Measurements from ENCODE around the gene LPAR3. TPM values are rescaled to one million over a fixed set of nuclear protein-coding genes. Genes with fewer than 3 reads are reported as not detected.
"Not testable (repeated sequence)": the region's sequence is repeated elsewhere in the genome, so short reads cannot be mapped to it uniquely, and the experiment has no call there.

LPAR3 gene
- total and polyA plus RNA-seq, 9 donors = 0.05 to 0.50 (median 0.20) TPM

DNA sequence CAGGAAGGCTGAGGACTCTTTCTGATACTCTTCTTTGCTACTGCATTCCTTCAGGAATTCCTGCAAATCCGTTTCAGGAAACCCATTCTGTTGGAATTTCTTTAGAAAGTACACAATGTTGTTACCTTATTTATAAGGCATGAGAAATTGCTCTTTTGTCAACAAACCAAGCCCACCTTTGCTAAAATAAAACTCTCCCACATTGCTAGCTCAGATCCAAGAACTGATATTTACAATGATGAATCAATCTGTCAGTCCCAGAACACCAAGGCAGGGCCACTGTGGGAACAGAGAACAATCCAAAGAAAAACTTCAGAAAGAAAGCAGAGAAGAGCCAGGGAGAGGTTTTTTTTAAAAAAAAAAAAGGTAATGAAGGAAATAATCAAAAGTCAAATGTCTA, 36.6 kb upstream of the LPAR3 start:
- Histone ChIP-seq H3K4me3 (ENCODE audit: low read length) (no peak overlapping the region), H3K36me3 (ENCODE audit: control insufficient read depth, insufficient read depth, low read length) (no peaks in the 10 kb centered on the region), H3K27me3 (ENCODE audit: control insufficient read depth, insufficient read depth, low read length) (no peaks in the 10 kb centered on the region), H3K9me3 (replicated peaks; ENCODE audit: control insufficient read depth, low read depth, low read length) (no peaks in the 10 kb centered on the region), H3K27ac (ENCODE audit: low read length) (no peak overlapping the region), H3K4me1 (ENCODE audit: control insufficient read depth, insufficient read depth, low read length) (no peaks in the 10 kb centered on the region)
- no peak for DNase-seq
- WGBS (ENCODE audit: insufficient coverage) = no CpG with 5 or more reads among the region's 1 CpG

DNA sequence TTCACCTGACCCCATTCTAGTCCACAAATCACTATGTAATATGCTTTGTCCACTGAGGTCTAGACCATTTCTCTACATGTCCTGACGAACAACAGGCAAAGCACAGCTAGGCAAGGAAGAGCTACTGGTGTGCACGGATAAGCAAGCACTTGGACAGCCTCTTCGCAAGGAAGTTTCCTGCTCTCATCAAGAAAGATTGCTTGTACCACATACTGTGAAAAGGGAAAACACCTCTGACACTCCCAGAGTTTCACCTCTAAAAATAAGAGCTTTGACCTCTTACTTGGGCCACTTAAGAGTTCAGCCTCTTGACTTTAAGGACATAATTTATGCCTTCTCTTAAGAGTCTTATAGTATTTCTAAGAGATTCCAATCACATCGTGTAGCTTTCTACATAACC, 36.0 kb upstream of the LPAR3 start:
- no peaks in the 10 kb centered on the region for H3K9me3 ChIP-seq (replicated peaks; ENCODE audit: control insufficient read depth, low read depth, low read length)
- H3K4me3 ChIP-seq (ENCODE audit: low read length) = no peak overlapping the region
- WGBS (ENCODE audit: insufficient coverage) = 31% methylated on average over 2 of the region's 4 CpGs
- H3K4me1 ChIP-seq (ENCODE audit: control insufficient read depth, insufficient read depth, low read length) = no peaks in the 10 kb centered on the region
- no peak for DNase-seq
- H3K27me3 ChIP-seq (ENCODE audit: control insufficient read depth, insufficient read depth, low read length) = no peaks in the 10 kb centered on the region
- H3K36me3 ChIP-seq (ENCODE audit: control insufficient read depth, insufficient read depth, low read length) = no peaks in the 10 kb centered on the region
- H3K27ac ChIP-seq (ENCODE audit: low read length) = no peak overlapping the region

DNA sequence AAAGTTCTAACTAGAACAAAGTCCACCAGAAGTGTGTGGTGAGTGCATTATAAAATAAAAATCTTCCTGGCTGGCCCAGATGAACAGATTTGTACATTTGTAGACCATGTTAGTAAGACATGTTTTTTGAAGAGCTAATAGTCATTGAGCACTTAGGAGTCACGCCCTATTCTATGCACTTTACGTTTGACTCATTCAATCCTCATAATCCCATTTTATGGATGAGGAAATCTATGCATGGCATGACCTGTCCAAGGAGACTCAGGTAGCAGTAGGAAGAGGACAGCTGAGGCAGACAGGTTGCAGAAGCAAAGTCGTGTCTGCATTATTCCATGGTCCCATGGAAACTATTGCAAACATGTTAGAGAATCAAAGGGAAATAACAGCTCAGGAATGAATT, 30.3 kb upstream of the LPAR3 start:
- H3K9me3 ChIP-seq (replicated peaks; ENCODE audit: control insufficient read depth, low read depth, low read length) = no peaks in the 10 kb centered on the region
- H3K27me3 ChIP-seq (ENCODE audit: control insufficient read depth, insufficient read depth, low read length) = no peaks in the 10 kb centered on the region
- no peaks in the 10 kb centered on the region for H3K36me3 ChIP-seq (ENCODE audit: control insufficient read depth, insufficient read depth, low read length)
- H3K4me1 ChIP-seq (ENCODE audit: control insufficient read depth, insufficient read depth, low read length) = no peaks in the 10 kb centered on the region
- no peak overlapping the region for H3K27ac ChIP-seq (ENCODE audit: low read length)
- H3K4me3 ChIP-seq (ENCODE audit: low read length) = no peak overlapping the region
- DNase-seq = no peak
- 67% methylated on average over 1 of the region's 3 CpGs for WGBS (ENCODE audit: insufficient coverage)

DNA sequence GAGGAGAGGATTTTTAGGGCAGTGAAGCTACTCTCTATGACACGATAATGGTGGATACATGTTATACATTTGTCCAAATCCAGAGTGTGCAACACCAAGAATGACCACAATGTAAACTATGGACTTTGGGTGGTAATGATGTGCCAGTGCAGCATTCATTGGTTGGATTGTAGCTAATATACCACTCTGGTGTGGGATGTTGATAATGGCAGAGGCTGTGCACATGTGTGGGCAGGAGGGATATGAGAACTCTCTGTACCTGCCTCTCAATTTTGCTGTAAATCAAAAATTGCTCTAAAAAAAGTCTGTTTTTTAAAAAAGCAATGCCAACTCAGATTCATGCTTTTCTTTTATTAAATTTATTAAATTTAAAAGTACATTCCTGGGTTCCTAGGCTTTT, 27.2 kb upstream of the LPAR3 start:
- no peaks in the 10 kb centered on the region for H3K27me3 ChIP-seq (ENCODE audit: control insufficient read depth, insufficient read depth, low read length)
- no peak overlapping the region for H3K27ac ChIP-seq (ENCODE audit: low read length)
- no peaks in the 10 kb centered on the region for H3K9me3 ChIP-seq (replicated peaks; ENCODE audit: control insufficient read depth, low read depth, low read length)
- no CpG with 5 or more reads among the region's 1 CpG for WGBS (ENCODE audit: insufficient coverage)
- H3K4me1 ChIP-seq (ENCODE audit: control insufficient read depth, insufficient read depth, low read length) = no peaks in the 10 kb centered on the region
- no peak for DNase-seq
- H3K4me3 ChIP-seq (ENCODE audit: low read length) = no peak overlapping the region
- no peaks in the 10 kb centered on the region for H3K36me3 ChIP-seq (ENCODE audit: control insufficient read depth, insufficient read depth, low read length)

DNA sequence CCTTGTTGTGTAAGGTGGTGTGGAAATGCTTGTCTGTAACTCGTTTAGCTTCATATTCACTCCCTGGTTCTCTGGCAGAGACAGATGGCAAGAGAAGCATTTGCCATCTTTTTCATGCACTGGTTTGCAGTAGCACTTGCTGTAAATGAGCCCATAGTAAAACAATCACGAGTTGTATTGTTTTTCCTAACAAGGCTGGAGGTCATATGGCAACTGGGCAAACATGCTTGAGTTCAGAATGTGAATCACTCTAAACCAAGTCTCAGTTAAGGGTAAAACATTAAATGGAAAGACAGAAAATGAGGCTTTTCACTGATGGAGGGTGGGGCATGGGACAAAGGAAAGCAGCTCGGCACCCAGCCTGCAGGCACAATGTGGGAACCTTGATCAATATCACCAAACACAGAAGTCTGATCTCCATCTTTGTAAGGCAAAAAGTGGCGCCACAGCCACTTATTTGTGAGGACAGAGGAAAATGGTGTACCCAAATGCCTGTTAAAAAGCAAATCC, 26.5 kb upstream of the LPAR3 start:
- 71% methylated on average over 1 of the region's 4 CpGs for WGBS (ENCODE audit: insufficient coverage)
- H3K9me3 ChIP-seq (replicated peaks; ENCODE audit: control insufficient read depth, low read depth, low read length) = no peaks in the 10 kb centered on the region
- no peaks in the 10 kb centered on the region for H3K36me3 ChIP-seq (ENCODE audit: control insufficient read depth, insufficient read depth, low read length)
- H3K27ac ChIP-seq (ENCODE audit: low read length) = no peak overlapping the region
- no peaks in the 10 kb centered on the region for H3K27me3 ChIP-seq (ENCODE audit: control insufficient read depth, insufficient read depth, low read length)
- no peak for DNase-seq
- no peaks in the 10 kb centered on the region for H3K4me1 ChIP-seq (ENCODE audit: control insufficient read depth, insufficient read depth, low read length)
- no peak overlapping the region for H3K4me3 ChIP-seq (ENCODE audit: low read length)

DNA sequence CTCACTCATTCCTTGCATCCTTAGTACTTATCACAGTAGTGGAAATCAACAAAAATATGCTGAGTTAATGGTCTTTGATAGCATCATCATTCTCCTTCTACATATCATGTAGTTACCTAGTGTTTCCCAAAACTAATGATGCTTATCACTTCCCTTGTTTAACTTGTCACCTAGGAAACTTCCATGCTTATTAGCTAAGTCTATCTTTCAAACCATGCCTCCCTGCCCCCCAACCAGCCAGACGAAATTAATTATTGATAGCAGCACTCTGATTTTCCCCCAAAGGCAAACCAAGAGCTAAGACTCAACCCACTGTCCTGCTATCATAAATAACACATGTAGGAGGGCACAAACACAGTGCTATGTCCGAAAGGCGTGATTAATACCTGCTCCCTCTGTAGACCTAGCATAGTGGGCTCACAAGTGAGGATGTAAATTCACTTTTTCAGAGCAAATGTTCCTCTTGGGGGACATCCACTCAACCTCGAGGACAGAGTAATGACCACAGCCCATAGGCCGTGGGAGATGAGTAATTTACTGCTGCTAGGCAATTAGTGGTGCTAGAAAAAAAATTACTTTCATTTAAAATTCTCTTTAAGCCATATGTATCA, 25.8 kb upstream of the LPAR3 start:
- H3K4me1 ChIP-seq (ENCODE audit: control insufficient read depth, insufficient read depth, low read length) = no peaks in the 10 kb centered on the region
- no peaks in the 10 kb centered on the region for H3K9me3 ChIP-seq (replicated peaks; ENCODE audit: control insufficient read depth, low read depth, low read length)
- H3K36me3 ChIP-seq (ENCODE audit: control insufficient read depth, insufficient read depth, low read length) = no peaks in the 10 kb centered on the region
- no peak overlapping the region for H3K4me3 ChIP-seq (ENCODE audit: low read length)
- no peak overlapping the region for H3K27ac ChIP-seq (ENCODE audit: low read length)
- WGBS (ENCODE audit: insufficient coverage) = 80% methylated on average over 1 of the region's 5 CpGs
- DNase-seq = no peak
- H3K27me3 ChIP-seq (ENCODE audit: control insufficient read depth, insufficient read depth, low read length) = no peaks in the 10 kb centered on the region

DNA sequence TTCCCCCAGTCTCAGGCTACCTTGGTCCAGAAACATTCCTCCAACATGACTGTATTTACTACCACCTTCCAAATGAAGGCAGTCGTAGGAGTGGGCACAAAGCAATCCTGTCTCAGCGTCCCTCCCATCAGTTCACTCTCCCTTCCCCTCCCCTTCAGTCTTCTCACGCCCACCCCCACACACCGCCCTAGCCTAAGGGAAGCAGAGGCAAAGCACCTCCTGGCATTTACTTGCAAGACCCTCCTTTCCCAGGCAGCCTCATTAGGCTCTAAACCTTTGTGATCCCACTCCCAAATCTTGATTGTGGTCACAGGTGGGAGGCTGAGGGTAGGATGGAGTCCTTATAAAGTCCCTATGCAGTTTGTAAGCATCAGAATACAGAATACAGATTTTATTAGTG, 23.9 kb upstream of the LPAR3 start:
- no peak overlapping the region for H3K4me3 ChIP-seq (ENCODE audit: low read length)
- no peaks in the 10 kb centered on the region for H3K4me1 ChIP-seq (ENCODE audit: control insufficient read depth, insufficient read depth, low read length)
- no peaks in the 10 kb centered on the region for H3K36me3 ChIP-seq (ENCODE audit: control insufficient read depth, insufficient read depth, low read length)
- 29% methylated on average over 2 of the region's 4 CpGs for WGBS (ENCODE audit: insufficient coverage)
- H3K27me3 ChIP-seq (ENCODE audit: control insufficient read depth, insufficient read depth, low read length) = no peaks in the 10 kb centered on the region
- no peak overlapping the region for H3K27ac ChIP-seq (ENCODE audit: low read length)
- no peak for DNase-seq
- H3K9me3 ChIP-seq (replicated peaks; ENCODE audit: control insufficient read depth, low read depth, low read length) = no peaks in the 10 kb centered on the region

DNA sequence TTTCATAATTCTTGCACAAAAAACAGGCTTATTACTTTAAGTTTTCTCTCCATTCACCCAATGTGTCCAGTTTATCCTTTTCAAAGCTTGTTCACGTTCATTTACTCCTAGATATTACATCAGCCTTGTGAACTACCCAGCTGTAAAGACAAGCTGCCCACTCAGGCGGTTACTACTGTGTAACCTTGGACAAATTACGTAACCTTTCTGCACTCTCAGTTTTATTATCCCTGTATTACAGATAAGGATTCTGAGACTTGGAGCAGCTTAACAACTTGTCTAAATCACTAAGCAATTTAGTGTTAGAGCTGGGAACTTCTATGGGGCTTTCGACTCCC, 20.5 kb upstream of the LPAR3 start:
- Histone ChIP-seq H3K36me3 (ENCODE audit: control insufficient read depth, insufficient read depth, low read length) (no peaks in the 10 kb centered on the region), H3K9me3 (replicated peaks; ENCODE audit: control insufficient read depth, low read depth, low read length) (no peaks in the 10 kb centered on the region), H3K4me3 (ENCODE audit: low read length) (no peak overlapping the region), H3K4me1 (ENCODE audit: control insufficient read depth, insufficient read depth, low read length) (no peaks in the 10 kb centered on the region), H3K27me3 (ENCODE audit: control insufficient read depth, insufficient read depth, low read length) (no peaks in the 10 kb centered on the region), H3K27ac (ENCODE audit: low read length) (no peak overlapping the region)
- no peak for DNase-seq
- 59% methylated on average over 2 of the region's 4 CpGs for WGBS (ENCODE audit: insufficient coverage)

DNA sequence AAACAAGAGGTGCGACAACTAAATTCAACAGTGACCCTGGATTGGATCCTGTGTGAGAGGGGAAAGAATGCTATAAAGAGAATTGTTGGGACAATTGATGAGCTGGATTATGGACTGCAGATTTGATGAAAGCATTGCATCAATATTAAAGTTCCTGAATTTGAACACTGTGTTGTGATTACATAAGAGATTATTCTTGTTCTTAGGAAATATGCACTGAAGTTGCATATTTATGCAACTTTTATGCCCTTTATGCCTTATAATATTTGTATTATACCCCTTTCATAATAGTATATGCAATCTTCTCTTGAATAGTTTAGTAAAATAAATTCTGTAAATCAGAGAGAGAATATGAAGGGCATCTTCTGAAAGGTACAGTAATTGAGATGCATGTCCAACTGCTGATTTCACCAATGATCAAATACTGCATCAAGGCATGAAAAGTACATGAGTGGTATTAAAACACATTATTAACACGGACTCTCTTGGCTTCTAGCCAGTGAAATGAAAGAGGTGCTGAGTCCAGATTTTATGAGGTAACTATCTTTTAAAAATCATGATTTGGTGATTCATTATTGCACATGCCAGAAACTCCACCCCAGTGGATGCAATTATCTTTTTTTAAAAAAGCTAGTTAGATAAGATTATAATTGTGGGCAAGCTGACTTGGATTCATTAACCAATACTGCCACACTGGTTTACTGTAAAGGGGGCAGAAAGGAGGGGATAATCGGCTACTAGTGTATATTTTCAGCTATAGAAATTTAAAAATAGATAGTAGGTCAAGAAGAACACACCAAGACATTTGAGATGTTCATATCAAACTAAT, 19.9 kb upstream of the LPAR3 start:
- H3K36me3 ChIP-seq (ENCODE audit: control insufficient read depth, insufficient read depth, low read length) = no peaks in the 10 kb centered on the region
- WGBS (ENCODE audit: insufficient coverage) = 83% methylated on average over 1 of the region's 3 CpGs
- H3K4me3 ChIP-seq (ENCODE audit: low read length) = no peak overlapping the region
- no peaks in the 10 kb centered on the region for H3K4me1 ChIP-seq (ENCODE audit: control insufficient read depth, insufficient read depth, low read length)
- no peaks in the 10 kb centered on the region for H3K27me3 ChIP-seq (ENCODE audit: control insufficient read depth, insufficient read depth, low read length)
- no peak for DNase-seq
- no peak overlapping the region for H3K27ac ChIP-seq (ENCODE audit: low read length)
- no peaks in the 10 kb centered on the region for H3K9me3 ChIP-seq (replicated peaks; ENCODE audit: control insufficient read depth, low read depth, low read length)

DNA sequence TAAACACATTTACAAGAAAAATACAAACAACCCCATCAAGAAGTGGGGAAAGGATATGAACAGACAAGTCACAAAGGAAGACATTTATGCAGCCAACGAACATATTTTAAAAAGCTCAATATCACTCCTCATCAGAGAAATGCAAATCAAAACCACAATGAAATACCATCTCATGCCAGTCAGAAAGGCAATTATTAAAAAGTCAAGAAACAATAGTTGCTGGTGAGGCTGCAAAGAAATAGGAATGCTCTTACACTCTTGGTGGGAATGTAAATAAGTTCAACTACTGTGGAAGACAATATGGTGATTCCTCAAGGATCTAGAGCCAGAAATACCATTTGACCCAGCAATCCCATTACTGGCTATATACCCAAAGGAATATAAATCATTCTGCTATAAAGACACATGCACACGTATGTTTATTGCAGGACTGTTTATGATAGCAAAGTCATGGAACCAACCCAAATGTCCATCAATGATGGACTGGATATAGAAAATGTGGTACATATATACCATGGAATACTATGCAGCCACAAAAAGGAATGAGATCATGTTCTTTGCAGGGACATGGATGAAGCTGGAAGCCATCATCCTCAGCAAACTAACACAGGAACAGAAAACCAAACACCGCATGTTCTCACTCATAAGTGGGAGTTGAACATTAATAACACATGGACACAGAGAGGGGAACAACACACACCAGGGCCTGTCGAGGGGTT, 15.9 kb upstream of the LPAR3 start:
- DNase-seq = not testable (repeated sequence)
- no CpG with 5 or more reads among the region's 4 CpGs for WGBS (ENCODE audit: insufficient coverage)

More for the DNA sequence above, 15.9 kb upstream of the LPAR3 start:
- not testable (repeated sequence) for H3K27ac ChIP-seq (ENCODE audit: low read length); H3K4me3 ChIP-seq (ENCODE audit: low read length); H3K9me3 ChIP-seq (replicated peaks; ENCODE audit: control insufficient read depth, low read depth, low read length); H3K4me1 ChIP-seq (ENCODE audit: control insufficient read depth, insufficient read depth, low read length); H3K27me3 ChIP-seq (ENCODE audit: control insufficient read depth, insufficient read depth, low read length); H3K36me3 ChIP-seq (ENCODE audit: control insufficient read depth, insufficient read depth, low read length)
